T-cell (primary cell): ENCODE data around the gene FOXO3. TPM values are rescaled to one million over a fixed set of nuclear protein-coding genes. Genes with fewer than 3 reads are reported as not detected.
A peak's percentile ranks its signal among the peaks of the same experiment; 100 is the strongest.

ENCODE experiments used
- ATAC-seq, 4 experiments: fragments of 200-7000 bp in 3 of 4; fragments of 150-1000 bp in 1 of 4; cut with Tn5 transposase; replicated peaks in 1 of 4; 1 replicate in 3 of 4; 2 replicates in 1 of 4; pipeline ENCODE4 v1.10.0; 2021; ENCODE audit warnings: moderate library complexity in 3 of 4, mild to moderate bottlenecking in 2 of 4, moderate number of reproducible peaks in 1 of 4
- CTCF ChIA-PET, 2 donors: fragments of 300-600 bp; sonication (Branson Sonifier 250); formaldehyde crosslinking; loops; one replicate each; lab custom pipeline; 2022; ENCODE audit warnings: antibody characterized with exemption in 2 of 2; lab: Charles Lee
- POLR2A ChIA-PET, 2 donors: fragments of 300-600 bp; sonication (Branson Sonifier 250); formaldehyde crosslinking; loops; one replicate each; lab custom pipeline; 2022; ENCODE audit warnings: antibody characterized with exemption in 2 of 2; lab: Charles Lee
- DNase-seq, 35 experiments: peaks; one replicate each; pipeline versions ENCODE4 v3.0.0 to v3.0.0-alpha.2; 2013 to 2023
- H3K27ac ChIP-seq: one replicate; pipeline ENCODE4 v1.5.1; 2013; ENCODE audit warnings: low read length
- H3K27me3 ChIP-seq, 2 experiments: replicated peaks in 1 of 2; 1 replicate in 1 of 2; 2 replicates in 1 of 2; pipeline versions ENCODE4 v1.6.1 to v1.7.0; 2013; ENCODE audit warnings: low read length in 1 of 2, mixed read lengths in 1 of 2; ENCODE audit not compliant: control insufficient read depth in 2 of 2, insufficient read depth in 2 of 2; ENCODE audit errors: extremely low read depth in 1 of 2
- H3K36me3 ChIP-seq, 2 donors: 1 replicate in 1 of 2; 2 replicates in 1 of 2; pipeline versions ENCODE4 v1.6.1 to v1.7.0; 2013; ENCODE audit warnings: low read length in 1 of 2; ENCODE audit not compliant: control insufficient read depth in 2 of 2, insufficient read depth in 1 of 2; ENCODE audit errors: extremely low read depth in 1 of 2
- H3K4me1 ChIP-seq, 2 experiments: 1 replicate in 1 of 2; 2 replicates in 1 of 2; pipeline versions ENCODE4 v1.6.1 to v1.7.0; 2013; ENCODE audit warnings: low read length in 2 of 2, mixed read lengths in 1 of 2; ENCODE audit not compliant: insufficient read depth in 2 of 2, control insufficient read depth in 1 of 2; ENCODE audit errors: extremely low read depth in 1 of 2
- H3K4me3 ChIP-seq, 2 donors: 1 replicate in 1 of 2; 2 replicates in 1 of 2; pipeline versions ENCODE4 v1.5.1 to v1.7.0; 2013; ENCODE audit warnings: mild to moderate bottlenecking in 2 of 2, low read length in 1 of 2, moderate library complexity in 1 of 2; ENCODE audit not compliant: control insufficient read depth in 1 of 2; ENCODE audit errors: extremely low read depth in 1 of 2
- H3K9me3 ChIP-seq: 2 replicates; pipeline ENCODE4 v1.7.0; 2013
- H3K27ac Mint-ChIP-seq, 2 donors: one replicate each; pipeline ENCODE4 v1.8.0; 2020 to 2021; ENCODE audit warnings: mild to moderate bottlenecking in 2 of 2, mixed read lengths in 2 of 2
- H3K27me3 Mint-ChIP-seq, 2 donors: one replicate each; pipeline ENCODE4 v1.8.0; 2021 to 2022; ENCODE audit warnings: mixed read lengths in 2 of 2
- H3K36me3 Mint-ChIP-seq: one replicate; pipeline ENCODE4 v1.8.0; 2021; ENCODE audit warnings: mixed read lengths
- H3K4me1 Mint-ChIP-seq, 3 donors: one replicate each; pipeline ENCODE4 v1.8.0; 2020 to 2022; ENCODE audit warnings: mixed read lengths in 3 of 3, mild to moderate bottlenecking in 1 of 3
- H3K4me3 Mint-ChIP-seq, 3 donors: one replicate each; pipeline ENCODE4 v1.8.0; 2020 to 2022; ENCODE audit warnings: mild to moderate bottlenecking in 3 of 3, mixed read lengths in 3 of 3, moderate library complexity in 3 of 3
- H3K9me3 Mint-ChIP-seq, 3 donors: one replicate each; pipeline ENCODE4 v1.8.0; 2020 to 2022; ENCODE audit warnings: mixed read lengths in 3 of 3
- WGBS: methylation state at CpG from one replicate; pipeline ENCODE4 v1.1.5; 2013; ENCODE audit warnings: missing lambda C conversion rate; ENCODE audit not compliant: insufficient coverage; 5-methylcytosine and 5-hydroxymethylcytosine counted together
- total RNA-seq, 35 experiments: library from RNA in 6 of 35; stranded (reverse) in 6 of 35; fragments of 120-200 nt in 1 of 35; gene quantifications; one replicate each; pipeline versions ENCODE4 v1.2.1 to v1.2.4 and lab custom pipeline; 2013 to 2026

Gene FOXO3
- total RNA-seq, 5 donors from 2014 or later (not counting 1 experiment from before 2014, with no cell fraction given) = 21.5 to 26.2 (median 22.2) TPM

GRCh38 chr6:108616544-108616943 is 55.8 kb downstream of the FOXO3 start:
- H3K27ac Mint-ChIP-seq = no peak overlapping the region
- H3K4me3 Mint-ChIP-seq = no peak overlapping the region
- no peaks in the 10 kb centered on the region for H3K9me3 ChIP-seq
- peaks cover 59 to 67% (median 60%) of the 10 kb centered on the region in 3 donors for H3K4me1 Mint-ChIP-seq
- no peak for DNase-seq
- no peaks in the 10 kb centered on the region for H3K27me3 ChIP-seq
- CTCF ChIA-PET = no interaction called here
- peaks cover 4 to 5% of the 10 kb centered on the region in 2 experiments for H3K4me1 ChIP-seq
- no peaks in the 10 kb centered on the region for H3K36me3 ChIP-seq
- H3K9me3 Mint-ChIP-seq = peaks cover 0 to 5% (median 2%) of the 10 kb centered on the region in 3 donors
- no peak overlapping the region for H3K27ac ChIP-seq
- no peaks in the 10 kb centered on the region for H3K27me3 Mint-ChIP-seq
- WGBS = no CpG with 5 or more reads among the region's 3 CpGs
- POLR2A ChIA-PET = no interaction called here
- H3K36me3 Mint-ChIP-seq = peaks cover 13% of the 10 kb centered on the region
- ATAC-seq = no peak
- H3K4me3 ChIP-seq = no peak overlapping the region

GRCh38 chr6:108616973-108617372 is 56.3 kb downstream of the FOXO3 start:
- Histone ChIP-seq H3K27ac (no peak overlapping the region), H3K36me3 (no peaks in the 10 kb centered on the region), H3K4me1 (peaks cover 5 to 8% of the 10 kb centered on the region in 2 experiments), H3K4me3 (no peak overlapping the region), H3K9me3 (no peaks in the 10 kb centered on the region), H3K27me3 (no peaks in the 10 kb centered on the region)
- H3K4me3 Mint-ChIP-seq = no peak overlapping the region
- CTCF ChIA-PET = no interaction called here
- peaks cover 0 to 5% (median 2%) of the 10 kb centered on the region in 3 donors for H3K9me3 Mint-ChIP-seq
- DNase-seq (no peak), ATAC-seq (no peak)
- POLR2A ChIA-PET = no interaction called here
- peaks cover 62 to 72% (median 62%) of the 10 kb centered on the region in 3 donors for H3K4me1 Mint-ChIP-seq
- H3K27ac Mint-ChIP-seq = no peak overlapping the region
- peaks cover 15% of the 10 kb centered on the region for H3K36me3 Mint-ChIP-seq
- H3K27me3 Mint-ChIP-seq = no peaks in the 10 kb centered on the region

- 82% methylated on average over 3 of the region's 3 CpGs for WGBS
- Mint-ChIP-seq H3K9me3 (no peaks in the 10 kb centered on the region), H3K36me3 (peaks cover 8% of the 10 kb centered on the region), H3K27ac (no peak overlapping the region), H3K27me3 (no peaks in the 10 kb centered on the region), H3K4me3 (peak overlapping the region in 1 of 3 donors; percentile 11), H3K4me1 (peaks cover 69 to 82% (median 74%) of the 10 kb centered on the region in 3 donors)
- CTCF ChIA-PET = no interaction called here
- peaks cover 5 to 9% of the 10 kb centered on the region in 2 experiments for H3K4me1 ChIP-seq
- DNase-seq (no peak), ATAC-seq (no peak)
- no peaks in the 10 kb centered on the region for H3K27me3 ChIP-seq
- POLR2A ChIA-PET = no interaction called here
- H3K36me3 ChIP-seq = no peaks in the 10 kb centered on the region
- no peaks in the 10 kb centered on the region for H3K9me3 ChIP-seq
- no peak overlapping the region for H3K4me3 ChIP-seq
- H3K27ac ChIP-seq = no peak overlapping the region
These were observed 58.0 kb downstream of the FOXO3 start for GRCh38 chr6:108618623-108619152.

GRCh38 chr6:108619431-108620197 is 58.9 kb downstream of the FOXO3 start:
- POLR2A ChIA-PET = no interaction called here
- H3K4me3 Mint-ChIP-seq = no peak overlapping the region
- H3K36me3 ChIP-seq = no peaks in the 10 kb centered on the region
- H3K27ac Mint-ChIP-seq = no peak overlapping the region
- H3K4me3 ChIP-seq = no peak overlapping the region
- DNase-seq = no peak
- 80% methylated on average over 1 of the region's 2 CpGs for WGBS
- no peak overlapping the region for H3K27ac ChIP-seq
- H3K4me1 ChIP-seq = peaks cover 5 to 9% of the 10 kb centered on the region in 2 experiments
- CTCF ChIA-PET = no interaction called here
- H3K9me3 ChIP-seq = no peaks in the 10 kb centered on the region
- H3K9me3 Mint-ChIP-seq = no peaks in the 10 kb centered on the region
- peaks cover 8% of the 10 kb centered on the region for H3K36me3 Mint-ChIP-seq
- ATAC-seq = no peak
- H3K27me3 ChIP-seq = no peaks in the 10 kb centered on the region
- H3K4me1 Mint-ChIP-seq = peaks cover 64 to 77% (median 71%) of the 10 kb centered on the region in 3 donors
- no peaks in the 10 kb centered on the region for H3K27me3 Mint-ChIP-seq

- DNase-seq (no peak), ATAC-seq (no peak)
- Histone ChIP-seq H3K4me1 (peaks cover 5 to 13% of the 10 kb centered on the region in 2 experiments), H3K27me3 (no peaks in the 10 kb centered on the region), H3K4me3 (no peak overlapping the region), H3K9me3 (no peaks in the 10 kb centered on the region), H3K36me3 (no peaks in the 10 kb centered on the region), H3K27ac (no peak overlapping the region)
- Mint-ChIP-seq H3K9me3 (no peaks in the 10 kb centered on the region), H3K4me3 (no peak overlapping the region), H3K27me3 (no peaks in the 10 kb centered on the region), H3K27ac (no peak overlapping the region), H3K4me1 (peaks cover 69 to 75% (median 69%) of the 10 kb centered on the region in 3 donors), H3K36me3 (peaks cover 8% of the 10 kb centered on the region)
- POLR2A ChIA-PET = no interaction called here
- 94% methylated on average over 6 of the region's 6 CpGs for WGBS
- CTCF ChIA-PET = interaction anchor here in 1 of 2 donors (1.0 kb wide), 1 partner anchor 79 kb away, joined by 3 read pairs; no protein-coding TSS in a partner anchor
These were observed 60.4 kb downstream of the FOXO3 start for GRCh38 chr6:108621117-108621516.

- Histone ChIP-seq H3K27me3 (no peaks in the 10 kb centered on the region), H3K9me3 (no peaks in the 10 kb centered on the region), H3K4me1 (peaks cover 5 to 16% of the 10 kb centered on the region in 2 experiments), H3K4me3 (no peak overlapping the region), H3K27ac (no peak overlapping the region), H3K36me3 (no peaks in the 10 kb centered on the region)
- Mint-ChIP-seq H3K4me3 (no peak overlapping the region), H3K27me3 (no peaks in the 10 kb centered on the region), H3K36me3 (peaks cover 8% of the 10 kb centered on the region), H3K27ac (no peak overlapping the region), H3K4me1 (peaks cover 79 to 83% (median 80%) of the 10 kb centered on the region in 3 donors), H3K9me3 (no peaks in the 10 kb centered on the region)
- WGBS = 92% methylated on average over 9 of the region's 11 CpGs
- ATAC-seq (no peak), DNase-seq (peak in 1 of 35 experiments; percentile 10)
- POLR2A ChIA-PET = interaction anchor here (0.5 to 0.6 kb wide), 3 partner anchors 175 to 1097 kb away, joined by 3 to 5 read pairs (median 4); no protein-coding TSS in a partner anchor
- CTCF ChIA-PET = interaction anchor here (0.6 kb wide), 3 partner anchors 122 to 333 kb away, joined by 3 to 4 read pairs (median 3); no protein-coding TSS in a partner anchor
These were observed 62.1 kb downstream of the FOXO3 start for GRCh38 chr6:108622641-108623298.
